MCF 10A (cell line): ENCODE measurements around the gene MEI1. TPM values are rescaled to one million over a fixed set of nuclear protein-coding genes. Genes with fewer than 3 reads are reported as not detected.

Experiments used
- Bru-seq: library from RNA; stranded (reverse); fragments of 400-500 nt; gene quantifications from one replicate; lab custom pipeline; 2021; lab: Mats Ljungman, UMichigan
- BruChase-seq, 2 experiments: library from RNA; stranded (reverse); fragments of 400-500 nt; gene quantifications; one replicate each; lab custom pipeline; 2021; lab: Mats Ljungman, UMichigan
- BruUV-seq: library from RNA; stranded (reverse); fragments of 400-500 nt; replicated peaks from 2 replicates; lab custom pipeline; 2021; lab: Mats Ljungman, UMichigan
- CTCF ChIA-PET: fragments of 300-600 bp; sonication (Branson Sonifier 250); formaldehyde crosslinking; extraction: SDS; loops from one replicate; lab custom pipeline; 2021; ENCODE audit warnings: antibody characterized with exemption, inconsistent platforms; lab: Yijun Ruan, JAX
- POLR2A ChIA-PET: fragments of 300-600, 350-650 bp; sonication (Branson Sonifier 250); formaldehyde crosslinking; extraction: SDS; loops from one replicate; lab custom pipeline; 2020; ENCODE audit warnings: antibody characterized with exemption, inconsistent platforms; lab: Yijun Ruan, JAX
- DNase-seq: peaks from one replicate; pipeline ENCODE4 v3.0.0-alpha.2; 2018; ENCODE audit not compliant: unreplicated experiment
- H3K27ac Mint-ChIP-seq: one replicate; pipeline ENCODE4 v1.8.0; 2022; ENCODE audit warnings: mild to moderate bottlenecking, low read depth, mixed read lengths; ENCODE audit not compliant: unreplicated experiment
- H3K27me3 Mint-ChIP-seq: one replicate; pipeline ENCODE4 v1.8.0; 2022; ENCODE audit warnings: mixed read lengths; ENCODE audit not compliant: insufficient read depth, unreplicated experiment
- H3K36me3 Mint-ChIP-seq: one replicate; pipeline ENCODE4 v1.8.0; 2022; ENCODE audit warnings: mild to moderate bottlenecking, moderate library complexity, mixed read lengths; ENCODE audit not compliant: insufficient read depth, unreplicated experiment
- H3K4me1 Mint-ChIP-seq: one replicate; pipeline ENCODE4 v1.8.0; 2022; ENCODE audit warnings: mixed read lengths; ENCODE audit not compliant: insufficient read depth, unreplicated experiment
- H3K4me3 Mint-ChIP-seq: one replicate; pipeline ENCODE4 v1.8.0; 2022; ENCODE audit warnings: mild to moderate bottlenecking, moderate library complexity, mixed read lengths; ENCODE audit not compliant: unreplicated experiment
- H3K9me3 Mint-ChIP-seq: one replicate; pipeline ENCODE4 v1.8.0; 2022; ENCODE audit warnings: mixed read lengths; ENCODE audit not compliant: unreplicated experiment
- intact Hi-C: fragments of 100-400 bp; cut with micrococcal nuclease; formaldehyde crosslinking; loops from 2 replicates; pipeline ENCODE4 v1.14.1; 2022
- long read RNA-seq: library from polyadenylated mRNA; stranded (forward); transcript quantifications from one replicate; pipeline ENCODE4 v2.0.0, GENCODE V29; 2022
- total RNA-seq: library from RNA; stranded (reverse); gene quantifications from 2 replicates; pipeline ENCODE4 v1.2.3, GENCODE V29; 2022
- TF ChIP-seq, protein P1 (sequence below): fragments of 200-600 bp; IDR thresholded peaks from one replicate; pipeline ENCODE4 v1.8.0; 2022; ENCODE audit warnings: antibody characterized with exemption, mild to moderate bottlenecking; ENCODE audit not compliant: unreplicated experiment

Gene MEI1
- not detected in 2 replicates for total RNA-seq
- Bru-seq, nascent RNA, result percentile 13 among the genes with signal in this experiment
- percentile 32 among the genes with signal in this experiment for BruChase-seq, experiment 1, labeled RNA remaining after a 6-hour chase
- percentile 17 among the genes with signal in this experiment for BruChase-seq, experiment 2, labeled RNA remaining after a 2-hour chase
- long read RNA-seq, partial matches to known transcripts, result 0 of 1 reads
- long read RNA-seq, other reads (novel, unspliced or antisense), result 1 of 1 reads

DNA sequence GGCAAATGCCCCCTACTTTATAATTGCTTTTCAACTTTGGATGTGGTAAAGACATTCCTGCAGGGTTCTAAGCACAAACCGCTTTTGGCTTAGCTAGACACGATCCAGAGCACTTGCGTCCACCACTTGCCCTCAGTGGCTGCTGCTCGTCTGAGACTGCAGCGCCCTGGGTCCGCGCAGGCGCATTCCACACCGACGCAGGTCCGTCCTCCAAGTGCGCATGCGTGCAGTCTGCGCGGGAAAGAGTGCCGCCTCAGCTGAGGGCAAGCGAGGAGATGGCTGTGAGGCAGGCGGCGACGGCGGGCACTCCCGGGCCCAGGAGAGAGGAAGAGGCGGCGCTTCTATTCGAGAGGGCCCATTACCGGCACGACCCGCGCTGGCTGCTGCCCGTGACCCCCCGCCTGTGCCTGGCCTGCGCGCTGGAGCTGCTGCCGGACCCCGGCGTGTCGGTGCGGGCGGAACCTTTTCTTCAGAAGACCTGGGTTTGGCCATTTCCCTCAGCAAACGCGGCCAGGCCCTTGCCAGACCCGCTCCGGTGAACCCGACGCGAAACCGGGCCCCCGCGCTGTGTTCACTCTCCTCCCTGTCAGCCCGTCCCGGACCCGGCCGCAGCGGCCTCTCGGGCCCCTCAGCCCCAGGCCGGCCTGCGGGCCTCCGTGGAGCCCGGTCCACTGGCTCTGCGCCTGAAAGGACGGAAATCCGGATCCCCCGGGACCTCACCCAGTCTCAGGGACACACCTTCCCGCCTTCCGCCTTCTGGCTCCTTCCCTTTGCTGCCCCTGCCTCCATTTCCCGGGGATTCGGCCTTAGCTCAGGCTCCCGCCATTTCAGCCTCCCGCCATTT lies at the start of gene MEI1:
Gene MEI1 (plus strand): TSS at position 240 of the 844 bp plus-strand sequence. CDS start 36 bp downstream, at position 276.
- Mint-ChIP-seq H3K27me3 (no peaks in the 10 kb centered on the region), H3K9me3 (no peaks in the 10 kb centered on the region), H3K4me3 (no peak within 1 kb of the TSS), H3K27ac (no peak within 1 kb of the TSS), H3K4me1 (peaks cover 6% of the 10 kb centered on the region), H3K36me3 (no peaks in the 10 kb centered on the region)
- POLR2A ChIA-PET, result interaction anchor here (0.8 to 2.6 kb wide), 5 partner anchors 11 to 145 kb away, joined by 3 to 8 read pairs (median 3); partner anchors contain the start of gene SNU13
- no peak for DNase-seq
- TF ChIP-seq, protein P1, sequence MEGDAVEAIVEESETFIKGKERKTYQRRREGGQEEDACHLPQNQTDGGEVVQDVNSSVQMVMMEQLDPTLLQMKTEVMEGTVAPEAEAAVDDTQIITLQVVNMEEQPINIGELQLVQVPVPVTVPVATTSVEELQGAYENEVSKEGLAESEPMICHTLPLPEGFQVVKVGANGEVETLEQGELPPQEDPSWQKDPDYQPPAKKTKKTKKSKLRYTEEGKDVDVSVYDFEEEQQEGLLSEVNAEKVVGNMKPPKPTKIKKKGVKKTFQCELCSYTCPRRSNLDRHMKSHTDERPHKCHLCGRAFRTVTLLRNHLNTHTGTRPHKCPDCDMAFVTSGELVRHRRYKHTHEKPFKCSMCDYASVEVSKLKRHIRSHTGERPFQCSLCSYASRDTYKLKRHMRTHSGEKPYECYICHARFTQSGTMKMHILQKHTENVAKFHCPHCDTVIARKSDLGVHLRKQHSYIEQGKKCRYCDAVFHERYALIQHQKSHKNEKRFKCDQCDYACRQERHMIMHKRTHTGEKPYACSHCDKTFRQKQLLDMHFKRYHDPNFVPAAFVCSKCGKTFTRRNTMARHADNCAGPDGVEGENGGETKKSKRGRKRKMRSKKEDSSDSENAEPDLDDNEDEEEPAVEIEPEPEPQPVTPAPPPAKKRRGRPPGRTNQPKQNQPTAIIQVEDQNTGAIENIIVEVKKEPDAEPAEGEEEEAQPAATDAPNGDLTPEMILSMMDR, result no peak
- CTCF ChIA-PET, result interaction anchor here (0.5 to 4.8 kb wide), 9 partner anchors 24 to 240 kb away, joined by 3 to 50 read pairs (median 3); no protein-coding TSS in a partner anchor
- intact Hi-C loops, result no loop called here
- no TSS peak for BruUV-seq

GRCh38 chr22:41650229-41650628 lies 49.1 kb upstream of the MEI1 start:
- BruUV-seq, result no TSS peak
- H3K27ac Mint-ChIP-seq, result no peak overlapping the region
- CTCF ChIA-PET, result interaction anchor here (1.1 to 1.4 kb wide), 2 partner anchors 8 to 31 kb away, joined by 3 read pairs; no protein-coding TSS in a partner anchor
- no peak for DNase-seq
- no peaks in the 10 kb centered on the region for H3K27me3 Mint-ChIP-seq
- H3K36me3 Mint-ChIP-seq, result peaks cover 97% of the 10 kb centered on the region
- TF ChIP-seq, protein P1, result no peak
- intact Hi-C loops, result no loop called here
- no peaks in the 10 kb centered on the region for H3K9me3 Mint-ChIP-seq
- POLR2A ChIA-PET, result interaction anchor here (1.1 to 2.0 kb wide), 5 partner anchors 8 to 38 kb away, joined by 3 to 7 read pairs (median 4); partner anchors contain the start of genes DESI1, SNU13 and XRCC6
- H3K4me1 Mint-ChIP-seq, result no peaks in the 10 kb centered on the region
- H3K4me3 Mint-ChIP-seq, result no peak overlapping the region

- peaks cover 97% of the 10 kb centered on the region for H3K36me3 Mint-ChIP-seq
- POLR2A ChIA-PET, result interaction anchor here (0.5 to 2.0 kb wide), 6 partner anchors 10 to 964 kb away, joined by 3 to 7 read pairs (median 3); partner anchors contain the start of genes DESI1, POLDIP3, SNU13 and XRCC6
Measured at GRCh38 chr22:41650821-41651220, 48.5 kb upstream of the MEI1 start.

More at GRCh38 chr22:41650821-41651220, 48.5 kb upstream of the MEI1 start:
- intact Hi-C loops, result no loop called here
- no peak for DNase-seq
- CTCF ChIA-PET, result interaction anchor here (1.1 to 1.4 kb wide), 2 partner anchors 9 to 15 kb away, joined by 3 read pairs; no protein-coding TSS in a partner anchor
- no TSS peak for BruUV-seq
- no peak overlapping the region for H3K27ac Mint-ChIP-seq
- no peak overlapping the region for H3K4me3 Mint-ChIP-seq
- no peaks in the 10 kb centered on the region for H3K9me3 Mint-ChIP-seq
- TF ChIP-seq, protein P1, result no peak
- H3K4me1 Mint-ChIP-seq, result no peaks in the 10 kb centered on the region
- no peaks in the 10 kb centered on the region for H3K27me3 Mint-ChIP-seq
